Lung (tissue), 12 donors: ENCODE measurements around the gene RAI1. TPM values are rescaled to one million over a fixed set of nuclear protein-coding genes. Genes with fewer than 3 reads are reported as not detected.

Source experiments
- ATAC-seq: fragments of 200-7000 bp; cut with Tn5 transposase; one replicate; pipeline ENCODE4 v1.9.1; 2020; ENCODE audit warnings: moderate number of reproducible peaks; ENCODE audit not compliant: insufficient read depth, low FRiP score
- DNase-seq, 3 donors: peaks; one replicate each; pipeline ENCODE4 v3.0.0-alpha.2; 2013 to 2017
- H3K27ac ChIP-seq, 2 donors: one replicate each; pipeline ENCODE4 v1.5.1; 2013; ENCODE audit warnings: mild to moderate bottlenecking in 2 of 2, moderate library complexity in 2 of 2, control low read depth in 1 of 2, inconsistent platforms in 1 of 2, low read depth in 1 of 2, low read length in 1 of 2
- H3K27me3 ChIP-seq, 3 donors: one replicate each; pipeline ENCODE4 v1.5.1; 2013; ENCODE audit warnings: low read length in 2 of 3; ENCODE audit not compliant: control insufficient read depth in 3 of 3, insufficient read depth in 3 of 3
- H3K36me3 ChIP-seq, 4 donors: one replicate each; pipeline ENCODE4 v1.5.1; 2013; ENCODE audit warnings: low read length in 4 of 4, mild to moderate bottlenecking in 1 of 4, moderate library complexity in 1 of 4; ENCODE audit not compliant: control insufficient read depth in 4 of 4, insufficient read depth in 4 of 4
- H3K4me1 ChIP-seq, 5 donors: one replicate each; pipeline ENCODE4 v1.5.1; 2013; ENCODE audit warnings: low read length in 5 of 5, mild to moderate bottlenecking in 2 of 5, moderate library complexity in 1 of 5; ENCODE audit not compliant: control insufficient read depth in 5 of 5, insufficient read depth in 5 of 5
- H3K4me3 ChIP-seq: one replicate; pipeline ENCODE4 v1.5.1; 2013; ENCODE audit warnings: mild to moderate bottlenecking, control low read depth, moderate library complexity
- H3K9ac ChIP-seq, 2 donors: one replicate each; pipeline ENCODE4 v1.5.1; 2013; ENCODE audit warnings: low read length in 2 of 2, control low read depth in 1 of 2; ENCODE audit not compliant: insufficient read depth in 1 of 2
- H3K9me3 ChIP-seq, 4 donors: one replicate each; pipeline ENCODE4 v1.5.1; 2013; ENCODE audit warnings: low read length in 3 of 4, mild to moderate bottlenecking in 1 of 4, moderate library complexity in 1 of 4; ENCODE audit not compliant: control insufficient read depth in 4 of 4, insufficient read depth in 3 of 4
- CTCF ChIP-seq: IDR thresholded peaks from 2 replicates; pipeline ENCODE4 v1.5.1; 2012; ENCODE audit warnings: mild to moderate bottlenecking; ENCODE audit errors: control extremely low read depth, extremely low read depth
- WGBS, 2 donors: extraction: QIAGEN DNeasy Blood & Tissue Kit; methylation state at CpG; one replicate each; pipeline ENCODE4 v1.1.7; 2013; 5-methylcytosine and 5-hydroxymethylcytosine counted together
- polyA plus RNA-seq, 2 donors: library from polyadenylated mRNA; stranded (reverse); fragments of 200-250 nt; gene quantifications; one replicate each; pipeline ENCODE4 v1.2.1, GENCODE V29; 2013
- total RNA-seq, 2 donors: library from RNA; depleted of rRNA in 1 of 2; stranded (reverse); fragments of >200 nt in 1 of 2; gene quantifications; one replicate each; pipeline ENCODE4 v1.2.1, GENCODE V29; 2014 to 2021
- donor health status: control.
- donor health status: control.
- donor health status: Bipolar disorder and iron deficiency.
- donor health status: healthy.
- donor health status: DM: yes; HTN: yes; CAD: no.

RAI1 gene
- total and polyA plus RNA-seq, 4 donors: 14.5 to 44.4 (median 28.3) TPM

- Histone ChIP-seq H3K4me3 (no peak overlapping the region), H3K9ac (no peak overlapping the region), H3K4me1 (peaks cover 12 to 38% (median 19%) of the 10 kb centered on the region in 5 donors), H3K36me3 (peaks cover 0 to 4% (median 2%) of the 10 kb centered on the region in 4 donors), H3K27ac (no peak overlapping the region), H3K27me3 (no peaks in the 10 kb centered on the region), H3K9me3 (no peaks in the 10 kb centered on the region)
- 78 to 82% methylated on average over 10 of the region's 10 CpGs for WGBS, 2 donors
- no peak for TF ChIP-seq CTCF
- no peak for DNase-seq
- ATAC-seq: no peak
These were observed 21.3 kb downstream of the RAI1 start for GRCh38 chr17:17702449-17703139.

DNA sequence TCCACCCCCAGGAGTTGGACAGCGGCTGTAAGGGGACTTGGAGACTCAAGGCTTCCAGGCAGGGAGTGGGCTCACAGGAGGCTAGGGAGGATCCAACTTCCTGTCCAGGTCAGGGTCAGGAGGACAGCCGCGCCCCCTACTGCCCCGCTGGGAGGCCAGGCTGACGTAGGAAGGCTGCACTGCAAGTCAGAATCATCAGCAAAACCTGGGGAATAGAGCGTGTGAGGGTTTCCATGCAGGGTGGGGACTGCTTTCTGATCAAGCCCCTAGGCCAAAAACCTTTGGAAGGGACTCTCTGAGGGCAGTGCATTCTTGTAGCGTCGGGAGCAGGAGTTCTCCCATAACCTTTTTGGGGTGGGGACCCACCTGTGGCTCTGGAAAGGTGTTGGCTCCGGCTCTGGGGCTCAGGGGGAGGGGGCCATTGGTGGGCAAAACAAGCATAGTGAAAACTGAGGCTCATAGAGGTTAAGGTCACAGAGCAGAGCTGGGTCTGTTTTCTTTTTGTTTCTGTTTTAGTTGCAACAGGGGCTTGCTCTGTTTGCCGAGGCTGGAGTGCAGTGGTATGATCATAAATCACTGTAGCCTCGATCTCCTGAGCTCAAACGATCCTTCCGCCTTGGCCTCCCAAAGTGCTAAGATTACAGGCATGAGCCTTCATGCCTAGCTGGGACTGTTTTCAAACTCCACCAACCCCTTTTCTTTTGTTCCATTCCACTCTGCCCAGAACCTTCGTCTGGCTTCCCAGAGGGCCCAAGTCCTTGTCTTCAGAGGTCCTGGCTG, 22.1 kb downstream of the RAI1 start:
- ATAC-seq: no peak
- Histone ChIP-seq H3K36me3 (peaks cover 0 to 4% (median 2%) of the 10 kb centered on the region in 4 donors), H3K4me3 (no peak overlapping the region), H3K27ac (no peak overlapping the region), H3K4me1 (peaks cover 9 to 33% (median 24%) of the 10 kb centered on the region in 5 donors), H3K9ac (no peak overlapping the region), H3K9me3 (no peaks in the 10 kb centered on the region), H3K27me3 (no peaks in the 10 kb centered on the region)
- no peak for TF ChIP-seq CTCF
- no peak for DNase-seq
- 64 to 80% methylated on average over 14 of the region's 14 CpGs for WGBS, 2 donors

GRCh38 chr17:17704931-17705330, 23.7 kb downstream of the RAI1 start:
- no peak overlapping the region for H3K27ac ChIP-seq
- WGBS, 2 donors: 99 to 100% methylated on average over 2 of the region's 2 CpGs
- no peak overlapping the region for H3K4me3 ChIP-seq
- H3K4me1 ChIP-seq: peaks cover 0 to 30% (median 19%) of the 10 kb centered on the region in 5 donors
- H3K36me3 ChIP-seq: peaks cover 0 to 4% (median 4%) of the 10 kb centered on the region in 4 donors
- H3K9ac ChIP-seq: no peak overlapping the region
- H3K27me3 ChIP-seq: no peaks in the 10 kb centered on the region
- no peaks in the 10 kb centered on the region for H3K9me3 ChIP-seq
- ATAC-seq (no peak), DNase-seq (no peak)
- no peak for TF ChIP-seq CTCF
